GM18498 (cell line): ENCODE data around the gene TPR.
A peak's percentile ranks its signal among the peaks of the same experiment; 100 is the strongest.
"Not testable (repeated sequence)": the region's sequence is repeated elsewhere in the genome, so short reads cannot be mapped to it uniquely, and the experiment has no call there.

ENCODE experiments used
- ATAC-seq: cut with Tn5 transposase; IDR thresholded peaks from one replicate; pipeline ENCODE4 v1.9.1; 2021; ENCODE audit warnings: mild to moderate bottlenecking, moderate library complexity; ENCODE audit not compliant: unreplicated experiment

Gene TPR

GRCh38 chr1:186375152-186375928 is at the start of gene TPR, which contains the start of gene ODR4:
TSS of gene TPR (minus strand) at chr1:186375253. CDS start at chr1:186375028, 225 bp downstream.
TSS of gene ODR4 (plus strand) at chr1:186375838. CDS start at chr1:186379786, 3,948 bp downstream.
- ATAC-seq: peak; percentile 89

GRCh38 chr1:186424539-186424938 is 49.5 kb upstream of the TPR start:
- ATAC-seq: no peak

GRCh38 chr1:186421446-186421845 is 46.4 kb upstream of the TPR start:
- ATAC-seq: no peak

GRCh38 chr1:186420923-186421322 is 45.9 kb upstream of the TPR start:
- ATAC-seq: peak; percentile 95

GRCh38 chr1:186420311-186420710 is 45.3 kb upstream of the TPR start:
- ATAC-seq: no peak

GRCh38 chr1:186418503-186418902 is 43.5 kb upstream of the TPR start:
- ATAC-seq: no peak

GRCh38 chr1:186413319-186413718 is 38.3 kb upstream of the TPR start:
- ATAC-seq: no peak

- peak; percentile 81 for ATAC-seq
Measured at GRCh38 chr1:186409091-186409490, 34.0 kb upstream of the TPR start.

- ATAC-seq: no peak
Measured at GRCh38 chr1:186404454-186405051, 29.5 kb upstream of the TPR start.

- no peak for ATAC-seq
Measured at GRCh38 chr1:186403632-186404031, 28.6 kb upstream of the TPR start.

GRCh38 chr1:186401446-186401845 is 26.4 kb upstream of the TPR start:
- ATAC-seq: not testable (repeated sequence)

- ATAC-seq: not testable (repeated sequence)
Measured at GRCh38 chr1:186392711-186393110, 17.7 kb upstream of the TPR start.

- no peak for ATAC-seq
Measured at GRCh38 chr1:186391841-186392240, 16.8 kb upstream of the TPR start.

- ATAC-seq: no peak
Measured at GRCh38 chr1:186390925-186391324, 15.9 kb upstream of the TPR start.

GRCh38 chr1:186386725-186387383 is 11.8 kb upstream of the TPR start:
- ATAC-seq: no peak

- ATAC-seq: no peak
Measured at GRCh38 chr1:186375929-186376319, 871 bp upstream of the TPR start.

GRCh38 chr1:186374303-186375151 is 526 bp downstream of the TPR start:
- ATAC-seq: peak; percentile 28

GRCh38 chr1:186347837-186348691 is 27.0 kb downstream of the TPR start:
- not testable (repeated sequence) for ATAC-seq

GRCh38 chr1:186340772-186341171 is 34.3 kb downstream of the TPR start:
- ATAC-seq: no peak

GRCh38 chr1:186337554-186337953 is 37.5 kb downstream of the TPR start:
- no peak for ATAC-seq
